WTC11 (cell line): ENCODE measurements around the gene POU3F3. TPM values are rescaled to one million over a fixed set of nuclear protein-coding genes. Genes with fewer than 3 reads are reported as not detected.
A peak's percentile ranks its signal among the peaks of the same experiment; 100 is the strongest.

Source experiments
- ATAC-seq: fragments of 200-7000 bp; cut with Tn5 transposase; 2 replicates; pipeline ENCODE4 v1.10.0; 2021; ENCODE audit warnings: mild to moderate bottlenecking, moderate library complexity
- Bru-seq: library from RNA; stranded (reverse); fragments of 400-500 nt; gene quantifications from one replicate; lab custom pipeline; 2021; lab: Mats Ljungman, UMichigan
- CTCF ChIA-PET: fragments of 300-600 bp; sonication (Branson Sonifier 250); formaldehyde crosslinking; loops from one replicate; lab custom pipeline; 2021; ENCODE audit warnings: antibody characterized with exemption; lab: Charles Lee
- POLR2A ChIA-PET: fragments of 350-600 bp; sonication (Branson Sonifier 250); formaldehyde crosslinking; loops from one replicate; lab custom pipeline; 2021; ENCODE audit warnings: antibody characterized with exemption; lab: Charles Lee
- DNase-seq: peaks from one replicate; pipeline ENCODE4 v3.0.0; 2021; ENCODE audit warnings: low spot score
- H3K27ac Mint-ChIP-seq: 2 replicates; pipeline ENCODE4 v1.8.0; 2021; ENCODE audit warnings: mixed read lengths
- H3K27me3 Mint-ChIP-seq: 2 replicates; pipeline ENCODE4 v1.8.0; 2021; ENCODE audit warnings: low read depth, mild to moderate bottlenecking, moderate library complexity, mixed read lengths
- H3K36me3 Mint-ChIP-seq: 2 replicates; pipeline ENCODE4 v1.8.0; 2021; ENCODE audit warnings: mixed read lengths
- H3K4me1 Mint-ChIP-seq: 2 replicates; pipeline ENCODE4 v1.8.0; 2022; ENCODE audit warnings: mixed read lengths
- H3K4me3 Mint-ChIP-seq: 2 replicates; pipeline ENCODE4 v1.8.0; 2021; ENCODE audit warnings: mild to moderate bottlenecking, moderate library complexity, mixed read lengths
- H3K9me3 Mint-ChIP-seq: 2 replicates; pipeline ENCODE4 v1.8.0; 2021; ENCODE audit warnings: mixed read lengths
- CREM ChIP-seq: sonication (generic); formaldehyde crosslinking; IDR thresholded peaks from 2 replicates; pipeline ENCODE4 v1.8.1; 2022; ENCODE audit warnings: mild to moderate bottlenecking, missing genetic modification reagents, moderate library complexity
- ERG ChIP-seq: fragments of 250-450 bp; sonication (Bioruptor Pico); IDR thresholded peaks from 2 replicates; pipeline ENCODE4 v1.8.0; 2021; ENCODE audit warnings: mild to moderate bottlenecking
- FOXJ3 ChIP-seq: sonication (generic); formaldehyde crosslinking; IDR thresholded peaks from 2 replicates; pipeline ENCODE4 v1.9.0; 2021; ENCODE audit warnings: missing genetic modification reagents, mild to moderate bottlenecking, borderline replicate concordance
- FOXK1 ChIP-seq: sonication (generic); formaldehyde crosslinking; IDR thresholded peaks from 2 replicates; pipeline ENCODE4 v1.8.0; 2022; ENCODE audit warnings: mild to moderate bottlenecking, moderate library complexity, missing genetic modification reagents
- HMGA2 ChIP-seq: fragments of 250-450 bp; sonication (Bioruptor Pico); IDR thresholded peaks from 2 replicates; pipeline ENCODE4 v1.4.0; 2021; ENCODE audit warnings: mild to moderate bottlenecking, moderate library complexity
- KAT7 ChIP-seq: sonication (generic); formaldehyde crosslinking; IDR thresholded peaks from 2 replicates; pipeline ENCODE4 v1.8.1; 2023; ENCODE audit warnings: missing genetic modification reagents, mild to moderate bottlenecking, borderline replicate concordance
- NFYB ChIP-seq: sonication (generic); formaldehyde crosslinking; conservative IDR thresholded peaks from 2 replicates; pipeline ENCODE4 v1.8.0; 2022; ENCODE audit warnings: low read depth, missing genetic modification reagents
- PRDM15 ChIP-seq: sonication (generic); formaldehyde crosslinking; IDR thresholded peaks from 2 replicates; pipeline ENCODE4 v1.8.0; 2022; ENCODE audit warnings: missing genetic modification reagents
- USF1 ChIP-seq: sonication (generic); formaldehyde crosslinking; IDR thresholded peaks from 2 replicates; pipeline ENCODE4 v1.8.0; 2022; ENCODE audit warnings: mild to moderate bottlenecking, missing genetic modification reagents
- ZBTB43 ChIP-seq: sonication (generic); formaldehyde crosslinking; IDR thresholded peaks from 2 replicates; pipeline ENCODE4 v1.8.1; 2023; ENCODE audit warnings: mild to moderate bottlenecking, missing genetic modification reagents
- ZNF416 ChIP-seq: fragments of 250-450 bp; sonication (Bioruptor Pico); IDR thresholded peaks from 2 replicates; pipeline ENCODE4 v1.9.0; 2021; ENCODE audit warnings: mild to moderate bottlenecking, inconsistent platforms
- long read RNA-seq, 3 experiments: library from RNA in 1 of 3; library from capped mRNA in 1 of 3; library from polyadenylated mRNA in 1 of 3; unstranded in 2 of 3; stranded (forward) in 1 of 3; transcript quantifications; one replicate each; pipeline ENCODE4 v2.0.0, GENCODE V29; 2021
- total RNA-seq: library from RNA; stranded (reverse); gene quantifications from 3 replicates; pipeline ENCODE4 v1.2.3, GENCODE V29; 2021
- TF ChIP-seq, protein P1 (sequence below): fragments of 250-450 bp; sonication (Bioruptor Pico); IDR thresholded peaks from 2 replicates; pipeline ENCODE4 v1.9.0; 2021; ENCODE audit warnings: mild to moderate bottlenecking
- TF ChIP-seq, protein P2 (sequence below): sonication (generic); formaldehyde crosslinking; IDR thresholded peaks from 2 replicates; pipeline ENCODE4 v1.8.0; 2023; ENCODE audit warnings: missing genetic modification reagents, mild to moderate bottlenecking, borderline replicate concordance
- TF ChIP-seq, protein P3 (sequence below): fragments of 250-450 bp; sonication (Bioruptor Pico); IDR thresholded peaks from 2 replicates; pipeline ENCODE4 v1.9.0; 2021; ENCODE audit warnings: mild to moderate bottlenecking, borderline replicate concordance
- TF ChIP-seq, protein P4 (sequence below): sonication (generic); formaldehyde crosslinking; IDR thresholded peaks from 2 replicates; pipeline ENCODE4 v1.8.0; 2022; ENCODE audit warnings: mild to moderate bottlenecking, missing genetic modification reagents

The POU3F3 gene
- total RNA-seq (0.05 TPM in 1 of 3 replicates, not detected in the others), Bru-seq, nascent RNA (percentile 2 among the genes with signal in this experiment)
- long read RNA-seq, experiment 1, result 0 reads
- long read RNA-seq, experiment 2, result 0 reads
- long read RNA-seq, experiment 3, result 0 reads

DNA sequence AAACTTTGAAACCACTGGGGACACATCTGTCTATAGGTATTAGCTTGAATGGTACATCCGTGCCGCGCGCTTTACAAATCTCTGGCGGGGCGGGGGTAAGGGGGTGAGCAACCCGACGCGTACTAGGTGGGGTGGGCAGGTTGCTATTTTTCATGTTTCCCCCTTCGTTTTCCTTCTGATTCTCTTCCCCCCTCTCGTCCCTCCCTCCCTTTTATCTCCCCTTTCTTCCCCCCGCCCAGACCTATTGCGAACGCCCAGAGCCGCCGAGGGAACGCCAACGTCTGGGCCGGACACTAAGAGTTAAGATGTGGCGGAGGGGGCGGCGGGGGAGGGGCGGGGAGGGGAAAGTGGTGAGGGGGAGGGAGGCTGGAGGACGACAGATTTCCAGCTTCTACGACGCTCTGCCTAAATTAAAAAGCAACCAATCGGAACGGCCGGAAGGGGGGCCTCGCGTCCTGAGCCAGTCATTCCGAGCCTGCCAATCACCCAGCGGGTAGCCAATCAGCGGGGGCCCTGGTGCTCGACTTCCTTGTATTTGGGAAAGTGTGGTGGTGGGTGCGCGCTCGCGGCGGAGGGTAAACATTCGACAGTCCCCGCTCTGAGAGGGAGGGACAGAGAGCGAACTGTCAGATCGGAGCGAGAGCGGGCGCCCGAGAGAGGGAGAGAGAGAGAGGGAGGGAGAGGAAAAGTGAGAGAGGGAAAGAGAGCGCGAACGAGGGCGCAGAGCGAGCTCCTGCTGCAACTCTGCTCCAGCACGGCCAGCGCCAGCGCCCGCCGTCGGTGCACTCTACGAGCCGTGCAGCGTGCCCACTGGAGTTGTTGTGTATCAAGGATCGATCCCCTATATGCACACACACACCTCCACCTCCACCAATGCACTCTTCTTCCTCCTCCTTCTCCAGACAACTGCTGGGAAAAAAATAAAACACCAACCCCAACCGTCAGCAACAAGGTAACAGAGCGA is at the start of gene POU3F3:
POU3F3 (plus strand) TSS at position 582 of the 964 bp plus-strand sequence. CDS start 1,396 bp downstream, outside the sequence.
- peak; percentile 98 for DNase-seq
- Mint-ChIP-seq H3K36me3 (no peaks in the 10 kb centered on the region), H3K4me3 (peak within 1 kb of the TSS; percentile 86), H3K27me3 (peaks cover 85% of the 10 kb centered on the region), H3K9me3 (no peaks in the 10 kb centered on the region), H3K27ac (no peak within 1 kb of the TSS), H3K4me1 (peaks cover 61% of the 10 kb centered on the region)
- peak; percentile 69 for ATAC-seq
- CTCF ChIA-PET, result interaction anchor here (0.6 to 2.7 kb wide), 5 partner anchors 10 to 1066 kb away, joined by 3 to 20 read pairs (median 5); no protein-coding TSS in a partner anchor
- POLR2A ChIA-PET, result interaction anchor here (0.7 to 1.3 kb wide), 3 partner anchors 9 to 19 kb away, joined by 3 to 5 read pairs (median 5); no protein-coding TSS in a partner anchor
- TF ChIP-seq, protein P1, sequence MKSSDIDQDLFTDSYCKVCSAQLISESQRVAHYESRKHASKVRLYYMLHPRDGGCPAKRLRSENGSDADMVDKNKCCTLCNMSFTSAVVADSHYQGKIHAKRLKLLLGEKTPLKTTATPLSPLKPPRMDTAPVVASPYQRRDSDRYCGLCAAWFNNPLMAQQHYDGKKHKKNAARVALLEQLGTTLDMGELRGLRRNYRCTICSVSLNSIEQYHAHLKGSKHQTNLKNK (CRISPR knock-in tag), result no peak
- peak; percentile 70 for TF ChIP-seq NFYB
- TF ChIP-seq FOXK1 (CRISPR knock-in tag), result peak; percentile 87
- TF ChIP-seq PRDM15, result peak; percentile 56; the same call in 1 of the 2 replicates
- TF ChIP-seq ERG (CRISPR knock-in tag), result no peak
- peak; percentile 27; the same call in 1 of the 2 replicates for TF ChIP-seq HMGA2 (CRISPR knock-in tag)
- TF ChIP-seq FOXJ3 (CRISPR knock-in tag), result no peak
- 0 out of 2 replicates have a peak, but pooled peaks have one; percentile 42 for TF ChIP-seq ZBTB43 (CRISPR knock-in tag)
- TF ChIP-seq USF1 (CRISPR knock-in tag), result no peak
- TF ChIP-seq ZNF416 (CRISPR knock-in tag), result no peak
- TF ChIP-seq, protein P2, sequence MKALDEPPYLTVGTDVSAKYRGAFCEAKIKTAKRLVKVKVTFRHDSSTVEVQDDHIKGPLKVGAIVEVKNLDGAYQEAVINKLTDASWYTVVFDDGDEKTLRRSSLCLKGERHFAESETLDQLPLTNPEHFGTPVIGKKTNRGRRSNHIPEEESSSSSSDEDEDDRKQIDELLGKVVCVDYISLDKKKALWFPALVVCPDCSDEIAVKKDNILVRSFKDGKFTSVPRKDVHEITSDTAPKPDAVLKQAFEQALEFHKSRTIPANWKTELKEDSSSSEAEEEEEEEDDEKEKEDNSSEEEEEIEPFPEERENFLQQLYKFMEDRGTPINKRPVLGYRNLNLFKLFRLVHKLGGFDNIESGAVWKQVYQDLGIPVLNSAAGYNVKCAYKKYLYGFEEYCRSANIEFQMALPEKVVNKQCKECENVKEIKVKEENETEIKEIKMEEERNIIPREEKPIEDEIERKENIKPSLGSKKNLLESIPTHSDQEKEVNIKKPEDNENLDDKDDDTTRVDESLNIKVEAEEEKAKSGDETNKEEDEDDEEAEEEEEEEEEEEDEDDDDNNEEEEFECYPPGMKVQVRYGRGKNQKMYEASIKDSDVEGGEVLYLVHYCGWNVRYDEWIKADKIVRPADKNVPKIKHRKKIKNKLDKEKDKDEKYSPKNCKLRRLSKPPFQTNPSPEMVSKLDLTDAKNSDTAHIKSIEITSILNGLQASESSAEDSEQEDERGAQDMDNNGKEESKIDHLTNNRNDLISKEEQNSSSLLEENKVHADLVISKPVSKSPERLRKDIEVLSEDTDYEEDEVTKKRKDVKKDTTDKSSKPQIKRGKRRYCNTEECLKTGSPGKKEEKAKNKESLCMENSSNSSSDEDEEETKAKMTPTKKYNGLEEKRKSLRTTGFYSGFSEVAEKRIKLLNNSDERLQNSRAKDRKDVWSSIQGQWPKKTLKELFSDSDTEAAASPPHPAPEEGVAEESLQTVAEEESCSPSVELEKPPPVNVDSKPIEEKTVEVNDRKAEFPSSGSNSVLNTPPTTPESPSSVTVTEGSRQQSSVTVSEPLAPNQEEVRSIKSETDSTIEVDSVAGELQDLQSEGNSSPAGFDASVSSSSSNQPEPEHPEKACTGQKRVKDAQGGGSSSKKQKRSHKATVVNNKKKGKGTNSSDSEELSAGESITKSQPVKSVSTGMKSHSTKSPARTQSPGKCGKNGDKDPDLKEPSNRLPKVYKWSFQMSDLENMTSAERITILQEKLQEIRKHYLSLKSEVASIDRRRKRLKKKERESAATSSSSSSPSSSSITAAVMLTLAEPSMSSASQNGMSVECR, result 0 out of 2 replicates have a peak, but pooled peaks have one; percentile 55
- TF ChIP-seq, protein P3, sequence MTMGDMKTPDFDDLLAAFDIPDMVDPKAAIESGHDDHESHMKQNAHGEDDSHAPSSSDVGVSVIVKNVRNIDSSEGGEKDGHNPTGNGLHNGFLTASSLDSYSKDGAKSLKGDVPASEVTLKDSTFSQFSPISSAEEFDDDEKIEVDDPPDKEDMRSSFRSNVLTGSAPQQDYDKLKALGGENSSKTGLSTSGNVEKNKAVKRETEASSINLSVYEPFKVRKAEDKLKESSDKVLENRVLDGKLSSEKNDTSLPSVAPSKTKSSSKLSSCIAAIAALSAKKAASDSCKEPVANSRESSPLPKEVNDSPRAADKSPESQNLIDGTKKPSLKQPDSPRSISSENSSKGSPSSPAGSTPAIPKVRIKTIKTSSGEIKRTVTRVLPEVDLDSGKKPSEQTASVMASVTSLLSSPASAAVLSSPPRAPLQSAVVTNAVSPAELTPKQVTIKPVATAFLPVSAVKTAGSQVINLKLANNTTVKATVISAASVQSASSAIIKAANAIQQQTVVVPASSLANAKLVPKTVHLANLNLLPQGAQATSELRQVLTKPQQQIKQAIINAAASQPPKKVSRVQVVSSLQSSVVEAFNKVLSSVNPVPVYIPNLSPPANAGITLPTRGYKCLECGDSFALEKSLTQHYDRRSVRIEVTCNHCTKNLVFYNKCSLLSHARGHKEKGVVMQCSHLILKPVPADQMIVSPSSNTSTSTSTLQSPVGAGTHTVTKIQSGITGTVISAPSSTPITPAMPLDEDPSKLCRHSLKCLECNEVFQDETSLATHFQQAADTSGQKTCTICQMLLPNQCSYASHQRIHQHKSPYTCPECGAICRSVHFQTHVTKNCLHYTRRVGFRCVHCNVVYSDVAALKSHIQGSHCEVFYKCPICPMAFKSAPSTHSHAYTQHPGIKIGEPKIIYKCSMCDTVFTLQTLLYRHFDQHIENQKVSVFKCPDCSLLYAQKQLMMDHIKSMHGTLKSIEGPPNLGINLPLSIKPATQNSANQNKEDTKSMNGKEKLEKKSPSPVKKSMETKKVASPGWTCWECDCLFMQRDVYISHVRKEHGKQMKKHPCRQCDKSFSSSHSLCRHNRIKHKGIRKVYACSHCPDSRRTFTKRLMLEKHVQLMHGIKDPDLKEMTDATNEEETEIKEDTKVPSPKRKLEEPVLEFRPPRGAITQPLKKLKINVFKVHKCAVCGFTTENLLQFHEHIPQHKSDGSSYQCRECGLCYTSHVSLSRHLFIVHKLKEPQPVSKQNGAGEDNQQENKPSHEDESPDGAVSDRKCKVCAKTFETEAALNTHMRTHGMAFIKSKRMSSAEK (CRISPR knock-in tag), result no peak
- TF ChIP-seq KAT7 (CRISPR knock-in tag), result peak; percentile 66; the same call in 1 of the 2 replicates
- TF ChIP-seq CREM (CRISPR knock-in tag), result no peak
- TF ChIP-seq, protein P4, sequence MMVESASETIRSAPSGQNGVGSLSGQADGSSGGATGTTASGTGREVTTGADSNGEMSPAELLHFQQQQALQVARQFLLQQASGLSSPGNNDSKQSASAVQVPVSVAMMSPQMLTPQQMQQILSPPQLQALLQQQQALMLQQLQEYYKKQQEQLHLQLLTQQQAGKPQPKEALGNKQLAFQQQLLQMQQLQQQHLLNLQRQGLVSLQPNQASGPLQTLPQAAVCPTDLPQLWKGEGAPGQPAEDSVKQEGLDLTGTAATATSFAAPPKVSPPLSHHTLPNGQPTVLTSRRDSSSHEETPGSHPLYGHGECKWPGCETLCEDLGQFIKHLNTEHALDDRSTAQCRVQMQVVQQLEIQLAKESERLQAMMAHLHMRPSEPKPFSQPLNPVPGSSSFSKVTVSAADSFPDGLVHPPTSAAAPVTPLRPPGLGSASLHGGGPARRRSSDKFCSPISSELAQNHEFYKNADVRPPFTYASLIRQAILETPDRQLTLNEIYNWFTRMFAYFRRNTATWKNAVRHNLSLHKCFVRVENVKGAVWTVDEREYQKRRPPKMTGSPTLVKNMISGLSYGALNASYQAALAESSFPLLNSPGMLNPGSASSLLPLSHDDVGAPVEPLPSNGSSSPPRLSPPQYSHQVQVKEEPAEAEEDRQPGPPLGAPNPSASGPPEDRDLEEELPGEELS, result peak; percentile 16; the same call in 1 of the 2 replicates
